HG03135 (cell line): ENCODE measurements around the gene SCFD1.

Experiments used
- ATAC-seq: cut with Tn5 transposase; IDR thresholded peaks from one replicate; pipeline ENCODE4 v1.9.1; 2021; ENCODE audit warnings: mild to moderate bottlenecking, moderate library complexity; ENCODE audit not compliant: unreplicated experiment

The SCFD1 gene

GRCh38 chr14:30751646-30752416, 129.7 kb downstream of the SCFD1 start:
- ATAC-seq: no peak

- ATAC-seq: no peak
Measured at GRCh38 chr14:30753452-30753851, 131.3 kb downstream of the SCFD1 start.

- no peak for ATAC-seq
Measured at GRCh38 chr14:30754778-30755177, 132.7 kb downstream of the SCFD1 start.

- no peak for ATAC-seq
Measured at GRCh38 chr14:30756594-30756993, 134.5 kb downstream of the SCFD1 start.

GRCh38 chr14:30757082-30757481, 135.0 kb downstream of the SCFD1 start:
- no peak for ATAC-seq

GRCh38 chr14:30759172-30760125, 137.3 kb downstream of the SCFD1 start:
- ATAC-seq: no peak

GRCh38 chr14:30763891-30764290, 141.8 kb downstream of the SCFD1 start:
- ATAC-seq: no peak

GRCh38 chr14:30767624-30768023, 145.5 kb downstream of the SCFD1 start:
- ATAC-seq: no peak

- no peak for ATAC-seq
Measured at GRCh38 chr14:30768791-30769190, 146.7 kb downstream of the SCFD1 start.

- ATAC-seq: no peak
Measured at GRCh38 chr14:30770376-30770775, 148.3 kb downstream of the SCFD1 start.

- ATAC-seq: no peak
Measured at GRCh38 chr14:30771595-30771994, 149.5 kb downstream of the SCFD1 start.

- no peak for ATAC-seq
Measured at GRCh38 chr14:30779210-30779609, 157.1 kb downstream of the SCFD1 start.
